ENCODE data around the gene TBL3. TPM values are rescaled to one million over a fixed set of nuclear protein-coding genes. Genes with fewer than 3 reads are reported as not detected.
"Not testable (repeated sequence)": the region's sequence is repeated elsewhere in the genome, so short reads cannot be mapped to it uniquely, and the experiment has no call there.

Gene TBL3
- total RNA-seq, 2 donors from 2014 or later: 17.6 to 20.1 TPM

DNA sequence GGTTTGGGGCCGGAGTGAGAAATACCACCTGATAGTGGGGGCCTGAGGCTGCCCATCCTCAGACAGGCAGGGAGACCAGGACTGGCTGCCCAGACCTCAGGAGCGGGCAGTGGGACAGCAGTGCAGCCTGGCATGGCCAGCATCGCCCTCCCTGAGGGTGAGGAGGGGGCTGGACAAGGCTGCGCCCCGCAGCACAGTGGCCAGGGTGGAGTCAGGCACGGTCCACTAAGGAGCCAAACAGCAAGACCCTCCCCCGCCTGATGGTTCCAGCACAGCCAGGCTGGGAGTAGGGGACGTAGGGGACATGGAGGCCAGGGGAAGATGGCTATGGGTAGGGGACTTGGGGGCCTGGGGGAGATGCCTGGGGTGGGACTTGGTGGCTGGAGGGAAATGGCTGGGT is 34.5 kb downstream of the TBL3 start:
- intact Hi-C loops (cut with DNase I): no loop called here
- DNase-seq (ENCODE audit: low spot score): no peak

DNA sequence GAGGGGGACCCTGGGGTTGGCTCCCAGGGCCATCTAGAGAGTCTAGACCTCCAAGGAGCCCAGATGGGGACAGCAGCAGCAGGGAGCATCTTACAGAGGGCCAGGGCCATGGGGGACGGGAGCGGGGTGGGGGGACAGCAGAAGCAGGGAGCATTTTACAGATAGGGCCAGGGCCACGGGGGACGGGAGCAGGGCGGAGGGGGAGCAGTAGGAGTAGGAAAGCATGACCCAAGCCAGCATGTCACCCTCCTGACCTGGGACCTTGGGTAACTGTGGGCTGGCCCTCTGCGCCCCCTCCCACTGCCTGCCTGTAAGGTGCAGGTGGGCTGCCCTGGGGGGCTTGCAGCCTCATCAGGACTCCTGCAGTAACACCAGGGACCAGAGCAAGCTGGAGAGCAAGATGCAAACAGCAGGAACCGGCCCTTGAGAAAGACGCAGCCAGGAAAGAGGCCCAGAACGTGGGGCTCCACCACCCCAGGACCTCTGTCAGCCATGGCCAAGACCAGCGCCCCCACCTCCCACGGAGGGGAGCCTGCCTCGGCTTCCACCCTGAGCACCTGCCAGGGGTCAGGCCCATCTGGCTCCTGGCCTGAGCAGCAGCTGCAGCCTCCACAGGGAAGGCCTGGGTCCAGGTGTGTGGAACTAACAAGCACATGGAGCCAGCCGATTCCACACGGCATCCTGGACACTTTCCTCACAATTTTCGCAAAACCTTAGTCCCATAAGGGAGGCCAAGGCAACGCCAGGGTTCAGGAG is 35.4 kb downstream of the TBL3 start:
- intact Hi-C loops (cut with DNase I): no loop called here
- no peak for DNase-seq (ENCODE audit: low spot score)

DNA sequence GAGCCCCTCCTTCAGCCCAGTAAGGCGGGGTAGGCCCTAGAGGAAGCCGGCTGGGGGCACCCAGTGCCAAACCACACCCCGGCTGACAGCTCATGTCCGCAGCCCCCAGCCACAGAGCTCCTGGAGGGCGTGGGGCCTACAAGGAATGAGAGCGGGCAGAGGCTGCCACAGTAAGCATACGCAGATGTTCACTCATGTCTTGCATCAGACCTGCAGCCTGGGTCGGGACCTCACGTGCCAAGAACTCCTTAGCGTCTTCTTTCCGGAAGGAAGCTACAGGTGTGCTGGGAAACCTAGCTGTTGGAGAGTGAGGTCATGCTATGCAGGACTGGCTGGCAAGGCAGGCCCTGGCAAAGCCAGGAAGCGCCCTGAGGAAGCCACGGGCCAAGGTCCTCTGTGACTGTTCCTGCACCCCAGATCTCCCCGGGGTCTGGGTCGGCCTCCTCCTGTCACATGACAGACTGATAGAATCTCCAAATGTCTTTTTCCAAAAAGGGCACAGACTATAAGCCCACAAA is 36.2 kb downstream of the TBL3 start:
- intact Hi-C loops (cut with DNase I): no loop called here
- peak; percentile 81 for DNase-seq (ENCODE audit: low spot score)

DNA sequence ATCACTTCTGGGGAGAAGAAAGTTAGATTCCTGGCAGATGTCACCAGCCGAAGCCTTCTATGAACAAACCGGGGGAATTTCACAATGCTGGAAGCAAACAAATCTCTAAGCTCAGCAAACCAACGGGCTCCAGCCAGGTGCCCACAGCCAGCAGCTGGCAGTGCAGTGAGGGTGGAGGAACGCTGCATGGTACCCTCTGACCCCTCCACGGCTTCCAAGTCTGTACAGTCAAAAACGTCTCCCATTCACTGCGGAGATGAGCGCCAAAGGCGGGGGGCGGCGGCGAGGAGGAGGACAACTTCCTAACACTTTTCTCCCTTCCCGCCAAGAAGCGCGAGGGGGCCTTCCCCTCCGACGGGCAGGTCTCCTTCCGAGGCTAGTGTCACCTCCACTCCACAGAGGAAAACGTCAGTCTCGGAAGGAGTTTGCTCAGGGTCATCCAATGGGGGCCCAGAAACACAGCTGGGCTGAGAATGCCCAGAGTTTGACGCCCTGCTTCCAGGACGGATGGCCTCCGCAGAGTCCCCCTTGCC is 36.8 kb downstream of the TBL3 start:
- intact Hi-C loops (cut with DNase I): no loop called here
- DNase-seq (ENCODE audit: low spot score): no peak

DNA sequence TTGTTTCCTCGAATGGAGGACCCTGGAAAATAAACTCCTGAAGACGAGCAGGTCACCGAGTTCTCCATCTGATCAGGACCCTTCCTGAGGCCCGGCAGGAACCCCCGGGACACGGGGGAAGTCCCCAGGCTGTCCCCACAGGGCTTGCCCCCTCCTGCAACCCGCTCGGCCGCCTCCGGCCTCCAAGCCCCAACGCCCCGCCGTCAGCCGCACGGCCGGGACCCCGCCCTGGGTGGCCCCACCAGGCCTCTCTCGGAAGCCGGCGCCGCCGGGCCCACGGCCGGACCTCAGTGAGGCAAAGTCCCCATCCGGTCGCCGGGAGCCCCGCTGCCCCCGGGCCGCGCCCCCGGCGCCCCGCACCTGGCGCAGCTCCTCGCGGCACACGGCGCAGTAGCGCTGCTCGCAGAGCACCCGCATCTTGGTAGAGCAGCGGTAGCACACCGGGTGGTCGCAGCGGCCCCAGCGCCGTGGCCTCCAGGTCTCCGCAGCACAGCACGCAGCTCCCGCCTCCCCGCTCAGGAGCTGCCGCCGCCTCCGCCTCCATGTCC is 37.4 kb downstream of the TBL3 start:
- DNase-seq (ENCODE audit: low spot score): no peak
- intact Hi-C loops (cut with DNase I): no loop called here

DNA sequence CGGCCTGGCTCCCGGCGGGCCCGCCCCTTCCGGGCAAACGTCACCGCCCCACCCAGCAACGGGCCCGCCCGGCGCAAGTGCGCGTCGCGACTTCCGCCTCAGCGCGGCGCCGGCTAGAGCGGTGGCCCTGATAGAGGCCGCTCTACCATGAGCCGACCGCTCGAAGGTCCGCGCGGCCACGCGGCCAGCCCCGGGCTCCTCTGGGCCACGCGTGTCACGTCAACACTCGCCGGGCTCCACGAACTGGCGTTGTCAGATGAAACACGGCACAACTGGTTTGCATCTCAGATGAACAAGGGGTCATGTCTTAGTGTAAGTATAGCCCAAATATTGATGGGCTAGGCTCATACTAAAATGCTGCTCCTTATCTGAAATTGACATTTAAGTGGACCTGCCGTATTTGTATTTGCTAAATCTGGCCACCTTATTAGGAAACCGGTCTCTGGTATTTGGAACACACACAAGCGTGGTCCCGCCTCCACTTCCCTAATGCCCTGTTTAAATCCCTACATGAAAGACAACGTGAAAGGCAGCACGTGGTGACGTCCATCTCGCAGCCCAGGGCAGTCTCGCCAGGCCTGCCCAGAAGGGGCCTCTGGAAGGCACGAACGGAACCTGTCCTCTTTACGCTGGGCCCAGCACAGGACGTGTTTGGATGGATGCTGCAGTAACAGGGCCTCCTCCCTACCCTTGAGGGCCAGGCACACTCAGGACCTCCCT is 38.1 kb downstream of the TBL3 start, which contains the start of gene ZNF598:
Gene ZNF598 (minus strand): TSS at position 31 of the 720 bp plus-strand sequence.
- intact Hi-C loops (cut with DNase I): no loop called here
- DNase-seq (ENCODE audit: low spot score): peak; percentile 94

DNA sequence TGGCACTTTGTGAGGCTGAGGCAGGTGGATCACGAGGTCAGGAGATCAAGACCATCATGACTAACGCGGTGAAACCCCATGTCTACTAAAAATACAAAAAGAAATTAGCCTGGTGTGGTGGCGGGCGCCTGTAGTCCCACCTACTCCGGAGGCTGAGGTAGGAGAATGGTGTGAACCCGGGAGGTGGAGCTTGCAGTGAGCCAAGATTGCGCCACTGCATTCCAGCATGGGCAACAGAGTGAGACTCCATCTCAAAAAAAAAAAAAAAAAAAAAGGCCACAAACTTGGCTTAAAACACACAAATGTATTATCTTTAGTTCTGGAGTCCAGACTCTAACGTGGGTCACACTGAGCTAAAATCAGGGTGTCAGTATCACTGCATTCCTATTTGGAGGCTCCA is 39.9 kb downstream of the TBL3 start:
- DNase-seq (ENCODE audit: low spot score); intact Hi-C loops (cut with DNase I): not testable (repeated sequence)

DNA sequence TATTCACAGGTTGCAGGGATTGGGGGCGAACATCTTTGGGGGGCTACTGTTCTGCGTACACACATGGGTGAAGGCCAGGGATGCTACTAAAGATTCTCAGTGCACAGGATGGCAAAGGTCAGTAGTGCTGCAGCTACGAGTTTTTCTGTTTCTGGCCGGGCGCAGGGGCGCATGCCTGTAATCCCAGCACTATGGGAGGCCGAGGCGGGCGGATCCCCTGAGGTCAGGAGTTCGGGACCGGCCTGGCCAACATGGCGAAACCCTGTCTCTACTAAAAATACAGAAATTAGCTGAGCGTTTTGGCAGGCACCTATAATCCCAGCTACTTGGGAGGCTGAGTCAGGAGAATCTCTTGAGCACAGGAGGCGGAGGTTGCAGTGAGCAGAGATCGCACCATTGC is 41.7 kb downstream of the TBL3 start:
- DNase-seq (ENCODE audit: low spot score): no peak
- intact Hi-C loops (cut with DNase I): no loop called here

DNA sequence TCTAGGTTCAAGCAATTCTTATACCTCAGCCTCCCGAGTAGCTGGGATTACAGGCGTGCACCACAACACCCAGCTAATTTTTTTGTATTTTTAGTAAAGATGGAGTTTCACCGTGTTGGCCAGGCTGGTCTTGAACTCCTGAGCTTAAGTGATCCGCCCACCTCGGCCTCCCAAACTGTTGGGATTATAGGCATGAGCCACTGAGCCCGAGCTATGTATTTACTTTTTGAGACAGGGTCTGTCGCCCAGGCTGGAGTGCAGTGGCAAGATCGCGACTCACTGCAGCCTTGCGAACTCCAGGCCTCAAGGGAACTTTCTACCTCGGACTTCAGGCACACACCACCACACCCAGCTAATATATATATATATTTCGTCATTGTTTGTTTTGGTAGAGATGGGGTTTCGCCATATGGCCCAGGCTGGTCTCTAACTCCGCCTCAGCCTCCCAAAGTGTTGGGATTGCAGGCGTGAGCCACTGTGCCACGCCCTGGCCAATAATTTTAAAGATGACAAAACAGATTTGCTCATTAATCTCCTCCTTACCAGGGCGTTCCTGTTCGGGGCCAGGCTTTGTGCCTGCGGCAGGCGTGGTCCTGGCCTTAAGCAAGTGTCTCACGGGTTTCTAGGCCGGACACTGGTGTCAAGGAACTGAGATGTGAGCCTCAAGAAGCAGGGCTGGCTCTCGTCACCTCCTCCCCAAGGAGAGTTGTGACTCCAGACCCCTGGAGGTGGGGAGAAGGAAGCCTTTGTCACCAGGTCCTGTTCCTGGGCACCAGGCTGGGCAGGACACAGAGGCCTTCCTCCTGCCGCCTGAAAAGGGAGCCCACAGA is 43.5 kb downstream of the TBL3 start:
- intact Hi-C loops (cut with DNase I): loop anchor here in 1 of 2 donors (5.0 kb wide), 1 partner anchor 137 kb away; no protein-coding TSS in a partner anchor
- DNase-seq (ENCODE audit: low spot score): no peak

DNA sequence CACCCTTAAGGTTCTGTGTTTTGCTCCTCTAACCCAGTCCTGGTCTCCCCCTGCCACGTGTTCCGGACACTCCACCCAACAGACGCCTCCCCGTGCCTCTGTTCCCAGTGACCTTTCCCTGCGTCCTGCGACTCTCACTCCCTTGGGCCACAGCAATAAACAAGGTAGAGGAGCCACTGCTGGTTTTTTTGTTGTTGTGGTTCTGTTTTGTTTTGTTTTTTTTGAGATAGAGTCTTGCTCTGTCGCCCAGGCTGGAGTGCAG is 44.0 kb downstream of the TBL3 start:
- intact Hi-C loops (cut with DNase I): loop anchor here in 1 of 2 donors (5.0 kb wide), 1 partner anchor 136 kb away; no protein-coding TSS in a partner anchor
- DNase-seq (ENCODE audit: low spot score): no peak

DNA sequence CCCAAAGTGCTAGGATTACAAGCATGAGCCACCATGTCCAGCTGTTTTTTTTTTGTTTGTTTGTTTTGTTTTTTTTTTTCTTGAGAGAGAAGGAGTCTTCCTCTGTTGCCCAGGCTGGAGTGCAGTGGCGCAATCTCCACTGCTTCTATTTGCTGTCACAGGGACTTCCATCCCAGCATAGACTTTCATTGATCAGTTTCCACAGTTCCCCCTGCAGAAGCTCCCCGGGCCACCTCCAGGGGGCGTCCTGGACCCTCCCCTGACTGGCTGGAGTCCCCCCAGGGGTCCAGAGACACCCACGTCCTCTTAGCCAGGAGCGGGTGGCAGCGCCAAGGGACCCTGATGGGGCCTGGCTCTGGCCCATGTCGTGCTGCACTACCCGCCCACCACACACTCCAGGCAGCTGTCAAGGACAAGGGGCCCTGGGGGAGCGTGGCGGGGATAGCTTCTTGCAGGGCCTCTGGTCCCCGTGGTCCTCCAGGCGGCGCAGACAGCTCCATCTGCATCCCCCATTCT is 44.6 kb downstream of the TBL3 start:
- intact Hi-C loops (cut with DNase I): loop anchor here in 1 of 2 donors (5.0 kb wide), 1 partner anchor 136 kb away; no protein-coding TSS in a partner anchor
- no peak for DNase-seq (ENCODE audit: low spot score)

DNA sequence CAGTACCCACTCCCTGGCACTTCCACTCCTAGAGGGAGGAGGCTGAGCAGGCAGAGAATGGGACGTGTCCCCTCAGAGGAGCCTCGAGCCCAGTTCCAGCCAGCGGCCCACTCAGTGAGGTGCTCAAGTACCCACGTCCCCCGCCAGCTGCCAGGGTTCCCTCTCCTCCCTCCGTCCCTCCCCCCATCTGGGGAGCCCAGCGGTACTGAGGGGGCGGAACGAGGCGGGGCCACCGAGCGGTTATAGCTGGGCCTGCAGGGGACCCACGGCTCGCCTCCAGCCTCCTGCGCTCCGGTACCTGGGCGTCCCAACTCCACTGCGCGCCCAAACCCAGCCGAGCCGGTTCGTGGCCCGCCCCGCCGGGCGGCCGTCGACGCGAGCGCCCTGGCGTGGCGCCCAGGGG is 47.7 kb downstream of the TBL3 start, which contains the start of gene NPW:
Gene NPW (plus strand): TSS at position 268 of the 403 bp plus-strand sequence.
- intact Hi-C loops (cut with DNase I): loop anchor here in 1 of 2 donors (5.0 kb wide), 1 partner anchor 133 kb away; no protein-coding TSS in a partner anchor
- DNase-seq (ENCODE audit: low spot score): no peak

DNA sequence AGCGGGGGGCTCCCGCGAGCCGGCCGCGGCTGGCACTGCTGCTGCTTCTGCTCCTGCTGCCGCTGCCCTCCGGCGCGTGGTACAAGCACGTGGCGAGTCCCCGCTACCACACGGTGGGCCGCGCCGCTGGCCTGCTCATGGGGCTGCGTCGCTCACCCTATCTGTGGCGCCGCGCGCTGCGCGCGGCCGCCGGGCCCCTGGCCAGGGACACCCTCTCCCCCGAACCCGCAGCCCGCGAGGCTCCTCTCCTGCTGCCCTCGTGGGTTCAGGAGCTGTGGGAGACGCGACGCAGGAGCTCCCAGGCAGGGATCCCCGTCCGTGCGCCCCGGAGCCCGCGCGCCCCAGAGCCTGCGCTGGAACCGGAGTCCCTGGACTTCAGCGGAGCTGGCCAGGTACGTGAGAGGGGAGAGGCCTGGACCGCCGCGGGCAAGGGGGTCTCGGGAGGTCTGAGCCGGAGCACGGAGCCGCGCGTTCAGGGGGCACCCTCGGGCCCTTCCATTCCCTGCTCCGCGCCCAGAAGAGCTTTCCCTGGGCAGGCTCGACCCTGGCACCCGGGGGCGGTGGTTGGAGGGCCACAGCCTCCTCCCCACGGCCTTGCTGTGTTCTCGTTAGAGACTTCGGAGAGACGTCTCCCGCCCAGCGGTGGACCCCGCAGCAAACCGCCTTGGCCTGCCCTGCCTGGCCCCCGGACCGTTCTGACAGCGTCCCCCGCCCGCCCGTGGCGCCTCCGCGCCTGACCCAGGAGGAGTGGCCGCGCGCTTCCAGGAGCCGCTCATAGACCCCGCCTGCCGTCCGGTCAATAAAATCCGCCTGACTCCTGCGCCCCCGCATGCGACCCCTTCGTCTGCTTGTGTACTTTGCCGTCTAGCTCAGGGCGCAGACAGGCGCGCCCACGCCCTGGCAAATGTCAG is 48.3 kb downstream of the TBL3 start:
- DNase-seq (ENCODE audit: low spot score): no peak
- intact Hi-C loops (cut with DNase I): loop anchor here (5.0 kb wide), 2 partner anchors 127 to 132 kb away; partner anchors contain the start of gene RAB26 (in 1 of the 2)

DNA sequence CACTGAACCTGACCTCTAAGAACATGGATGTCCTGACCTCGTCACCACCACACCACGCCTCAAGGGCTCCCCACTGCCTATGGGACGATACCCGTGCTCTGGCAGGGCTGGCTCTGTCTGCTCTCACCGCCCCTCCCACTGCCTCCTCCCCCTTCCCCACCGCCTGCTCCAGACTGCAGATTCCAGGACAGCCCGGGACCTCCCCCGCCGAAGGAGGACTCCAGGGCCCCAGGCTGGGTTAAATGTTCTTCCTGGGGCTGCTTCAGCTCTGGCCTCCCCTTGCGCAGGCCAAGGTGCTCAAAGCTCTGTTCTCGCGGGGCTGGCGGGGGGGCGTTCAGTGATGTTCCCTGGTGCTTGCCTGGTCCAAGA is 50.9 kb downstream of the TBL3 start:
- DNase-seq (ENCODE audit: low spot score): no peak
- intact Hi-C loops (cut with DNase I): loop anchor here in 1 of 2 donors (5.0 kb wide), 1 partner anchor 125 kb away; the partner anchor contains the start of gene RAB26

DNA sequence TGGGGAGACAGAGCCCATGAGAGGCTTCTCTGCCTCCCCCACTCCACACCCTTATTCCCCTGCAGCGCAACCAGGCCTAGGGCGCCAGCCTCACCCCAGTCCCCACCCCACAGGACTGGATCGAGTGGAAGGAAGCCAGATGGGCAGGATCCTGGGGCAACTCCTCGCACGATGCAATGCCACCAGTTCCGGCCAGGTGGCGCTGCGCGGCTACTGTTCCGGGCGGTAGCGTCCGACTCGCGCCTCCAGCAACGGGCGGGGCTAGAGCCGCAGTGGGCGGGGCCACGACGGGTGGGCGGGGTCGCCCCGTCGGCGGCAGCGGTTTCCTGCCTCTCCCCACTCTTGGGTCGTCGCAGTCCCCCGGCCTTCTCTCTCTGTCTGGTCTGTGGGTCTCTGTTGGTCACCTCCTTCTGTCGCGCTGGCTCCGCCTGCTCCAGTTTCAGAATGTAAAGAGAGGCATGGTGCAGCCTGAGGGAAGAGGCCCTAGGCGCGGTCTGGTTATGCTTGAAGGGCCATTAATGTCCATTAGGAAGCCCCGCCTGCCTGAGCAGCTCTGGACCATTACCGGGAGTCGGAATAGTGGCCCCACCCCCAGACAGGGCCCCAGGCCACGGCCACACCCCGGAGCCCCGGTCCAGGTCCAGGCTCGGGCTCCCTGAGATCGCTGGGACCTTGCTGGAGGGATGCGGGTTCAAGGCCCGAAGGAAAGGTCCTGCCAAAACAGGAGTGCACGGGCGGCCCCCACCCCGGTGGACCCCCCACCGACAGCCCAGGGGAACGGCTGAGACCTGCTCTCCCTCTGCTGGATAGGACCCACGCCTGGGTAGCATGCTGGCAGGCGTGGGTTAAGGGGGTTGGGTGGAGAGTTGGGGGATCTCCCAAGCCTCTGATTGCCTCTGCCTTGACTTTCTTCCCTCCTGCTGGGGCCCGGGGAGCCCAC is 51.5 kb downstream of the TBL3 start:
- peak; percentile 99 for DNase-seq (ENCODE audit: low spot score)

DNA sequence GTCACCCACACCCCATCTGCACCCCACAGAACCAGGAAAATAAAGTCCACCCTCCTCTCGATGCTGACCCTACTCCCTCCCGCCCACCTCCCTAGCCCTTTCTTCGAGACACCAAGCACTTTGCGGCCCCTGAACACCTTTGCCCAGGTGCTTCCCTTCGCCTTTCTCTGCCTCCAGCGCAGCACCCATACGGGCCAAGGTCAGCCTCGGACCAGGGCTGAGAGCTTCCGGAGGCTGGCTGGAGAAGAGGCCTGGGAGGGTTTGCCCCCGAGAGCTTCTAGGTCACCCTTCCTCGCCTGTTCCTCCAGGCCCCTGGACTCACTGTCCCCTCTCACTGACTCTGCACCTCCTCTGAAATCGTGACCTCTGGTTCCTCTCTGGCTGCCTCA is 52.2 kb downstream of the TBL3 start:
- intact Hi-C loops (cut with DNase I): loop anchor here in 1 of 2 donors (5.0 kb wide), 1 partner anchor 123 kb away; the partner anchor contains the start of gene RAB26

More for the DNA sequence above, 51.5 kb downstream of the TBL3 start:
- intact Hi-C loops (cut with DNase I): loop anchor here in 1 of 2 donors (5.0 kb wide), 1 partner anchor 124 kb away; the partner anchor contains the start of gene RAB26

More for the DNA sequence above, 52.2 kb downstream of the TBL3 start:
- no peak for DNase-seq (ENCODE audit: low spot score)
